ENCODE measurements around the gene SYTL1. TPM values are rescaled to one million over a fixed set of nuclear protein-coding genes. Genes with fewer than 3 reads are reported as not detected.

SYTL1 gene
- total RNA-seq, 1 experiment from 2014 or later = not detected

Small RNA genes within 50 kb of the gene (small RNA-seq; reads per million reads assigned to genes)
- gene RNU6-48P = 0 reads per million in 2 experiments

Other genes starting within 250 kb of the SYTL1 start
- 1.7 and 2.4 TPM in 2 replicates for gene SLC9A1, start 186.9 kb upstream of the SYTL1 start, total RNA-seq (2014; rRNA removed; shearing (Covaris generic))
- gene WDTC1, start 107.4 kb upstream of the SYTL1 start, total RNA-seq (2014; rRNA removed; shearing (Covaris generic)) = 9.0 and 10.2 TPM in 2 replicates
- gene TMEM222, start 19.9 kb upstream of the SYTL1 start, total RNA-seq (2014; rRNA removed; shearing (Covaris generic)) = 38.0 and 38.1 TPM in 2 replicates
- 5.5 and 6.4 TPM in 2 replicates for gene MAP3K6, start 24.9 kb downstream of the SYTL1 start, total RNA-seq (2014; rRNA removed; shearing (Covaris generic))
- gene FCN3, start 32.8 kb downstream of the SYTL1 start, total RNA-seq (2014; rRNA removed; shearing (Covaris generic)) = not detected in 2 replicates
- gene CD164L2, start 41.3 kb downstream of the SYTL1 start, total RNA-seq (2014; rRNA removed; shearing (Covaris generic)) = not detected in 2 replicates
- gene GPR3, start 50.6 kb downstream of the SYTL1 start, total RNA-seq (2014; rRNA removed; shearing (Covaris generic)) = 1.7 and 2.1 TPM in 2 replicates
- 9.7 and 11.0 TPM in 2 replicates for gene WASF2, start 148.1 kb downstream of the SYTL1 start, total RNA-seq (2014; rRNA removed; shearing (Covaris generic))